Upper lobe of right lung (tissue), 1 donor: ENCODE results near the gene PACSIN1. TPM values are rescaled to one million over a fixed set of nuclear protein-coding genes. Genes with fewer than 3 reads are reported as not detected.

Source experiments
- ATAC-seq: fragments of 200-7000 bp; cut with Tn5 transposase; one replicate; pipeline ENCODE4 v1.9.1; 2020; ENCODE audit warnings: mild to moderate bottlenecking, moderate library complexity
- DNase-seq: peaks from one replicate; pipeline ENCODE4 v3.0.0-alpha.2; 2020
- H3K27ac ChIP-seq: fragments of 200-600 bp; one replicate; pipeline ENCODE4 v1.8.0; 2022
- H3K27me3 ChIP-seq: fragments of 200-600 bp; one replicate; pipeline ENCODE4 v1.8.0; 2022; ENCODE audit warnings: mild to moderate bottlenecking
- H3K36me3 ChIP-seq: fragments of 200-600 bp; one replicate; pipeline ENCODE4 v1.8.0; 2022
- H3K4me1 ChIP-seq: fragments of 200-600 bp; one replicate; pipeline ENCODE4 v1.8.0; 2022
- H3K4me3 ChIP-seq: fragments of 200-600 bp; one replicate; pipeline ENCODE4 v1.8.0; 2022; ENCODE audit warnings: mild to moderate bottlenecking
- H3K9me3 ChIP-seq: fragments of 200-600 bp; one replicate; pipeline ENCODE4 v1.8.0; 2022
- intact Hi-C: fragments of 100-400 bp; cut with DNase I; formaldehyde crosslinking; loops from one replicate; pipeline ENCODE4 v1.11.0; 2022
- long read RNA-seq: library from polyadenylated mRNA; unstranded; transcript quantifications from one replicate; pipeline ENCODE4 v2.0.0, GENCODE V29; 2021
- total RNA-seq: library from RNA; stranded (reverse); fragmentation: NEBNext Ultra II Directional; extraction: Animal tissue kit (Norgen Biotek cat#: 25700); gene quantifications from one replicate; pipeline ENCODE4 v1.2.1, GENCODE V29; 2021
- TF ChIP-seq, protein P1 (sequence below): fragments of 200-600 bp; IDR thresholded peaks from one replicate; pipeline ENCODE4 v1.8.0; 2022; ENCODE audit warnings: antibody characterized with exemption
- donor health status: DM: no; HTN: yes; CAD: no; lungs with severe emphysema.

The PACSIN1 gene
- total RNA-seq, result not detected
- long read RNA-seq, result 0 reads

DNA sequence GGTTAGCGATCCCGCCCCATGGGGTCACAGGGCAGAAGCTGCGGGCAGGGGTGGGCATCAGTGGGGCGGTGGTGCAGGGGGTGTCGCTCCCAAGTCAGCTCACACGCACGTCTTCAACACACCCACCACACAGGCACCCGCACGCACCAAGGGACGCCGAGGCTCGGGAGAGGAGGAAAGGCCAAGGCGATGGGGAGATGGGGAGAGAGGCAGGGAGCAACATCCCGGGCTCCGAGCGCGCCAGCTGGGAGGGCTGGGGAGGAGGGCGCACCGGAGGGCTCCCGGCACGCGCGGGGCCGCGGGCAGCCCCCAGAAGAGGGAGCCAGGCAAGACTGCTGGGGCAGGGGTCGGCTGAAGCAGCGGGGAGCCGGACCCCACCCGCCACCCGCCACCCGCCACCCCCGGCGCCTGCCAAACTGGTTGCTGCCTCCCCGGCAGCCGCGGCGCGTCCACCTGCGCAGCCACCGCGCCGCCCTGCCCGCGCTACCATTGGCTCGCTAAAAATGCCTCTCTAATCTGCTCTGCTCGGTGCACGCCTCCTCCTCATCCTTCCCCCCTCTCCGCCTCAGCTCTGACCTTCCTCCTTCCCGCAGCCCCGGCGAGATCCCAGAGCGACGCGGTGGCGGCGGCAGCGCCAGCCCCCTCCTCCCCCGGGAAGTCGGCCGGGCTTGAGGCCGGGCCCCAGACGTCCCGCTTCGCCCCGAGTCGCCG lies at the start of gene PACSIN1:
Gene PACSIN1 (plus strand): TSS at position 546 of the 711 bp plus-strand sequence. CDS start 60,230 bp downstream, outside the sequence.
- no peak for DNase-seq

GRCh38 chr6:34416877-34417371 lies 49.0 kb upstream of the PACSIN1 start:
- no peak for ATAC-seq
- H3K27ac ChIP-seq, result no peak overlapping the region
- TF ChIP-seq, protein P1, sequence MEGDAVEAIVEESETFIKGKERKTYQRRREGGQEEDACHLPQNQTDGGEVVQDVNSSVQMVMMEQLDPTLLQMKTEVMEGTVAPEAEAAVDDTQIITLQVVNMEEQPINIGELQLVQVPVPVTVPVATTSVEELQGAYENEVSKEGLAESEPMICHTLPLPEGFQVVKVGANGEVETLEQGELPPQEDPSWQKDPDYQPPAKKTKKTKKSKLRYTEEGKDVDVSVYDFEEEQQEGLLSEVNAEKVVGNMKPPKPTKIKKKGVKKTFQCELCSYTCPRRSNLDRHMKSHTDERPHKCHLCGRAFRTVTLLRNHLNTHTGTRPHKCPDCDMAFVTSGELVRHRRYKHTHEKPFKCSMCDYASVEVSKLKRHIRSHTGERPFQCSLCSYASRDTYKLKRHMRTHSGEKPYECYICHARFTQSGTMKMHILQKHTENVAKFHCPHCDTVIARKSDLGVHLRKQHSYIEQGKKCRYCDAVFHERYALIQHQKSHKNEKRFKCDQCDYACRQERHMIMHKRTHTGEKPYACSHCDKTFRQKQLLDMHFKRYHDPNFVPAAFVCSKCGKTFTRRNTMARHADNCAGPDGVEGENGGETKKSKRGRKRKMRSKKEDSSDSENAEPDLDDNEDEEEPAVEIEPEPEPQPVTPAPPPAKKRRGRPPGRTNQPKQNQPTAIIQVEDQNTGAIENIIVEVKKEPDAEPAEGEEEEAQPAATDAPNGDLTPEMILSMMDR, result no peak
- no peaks in the 10 kb centered on the region for H3K27me3 ChIP-seq
- peaks cover 6% of the 10 kb centered on the region for H3K4me1 ChIP-seq
- no peaks in the 10 kb centered on the region for H3K9me3 ChIP-seq
- H3K4me3 ChIP-seq, result no peak overlapping the region
- intact Hi-C loops, result loop anchor here (10.0 kb wide), 1 partner anchor 172 kb away; the partner anchor contains the start of gene SMIM29
- peaks cover 61% of the 10 kb centered on the region for H3K36me3 ChIP-seq
- no peak for DNase-seq

More for the DNA sequence above, at the start of gene PACSIN1:
- TF ChIP-seq, protein P1, result no peak
- ATAC-seq, result peak; percentile 67
- Histone ChIP-seq H3K9me3 (no peaks in the 10 kb centered on the region), H3K27ac (no peak within 1 kb of the TSS), H3K36me3 (no peaks in the 10 kb centered on the region), H3K4me3 (peak within 1 kb of the TSS; percentile 32), H3K27me3 (peaks cover 26% of the 10 kb centered on the region), H3K4me1 (no peaks in the 10 kb centered on the region)
- intact Hi-C loops, result no loop called here

- no peaks in the 10 kb centered on the region for H3K9me3 ChIP-seq
- TF ChIP-seq, protein P1, result no peak
- H3K4me1 ChIP-seq, result peaks cover 6% of the 10 kb centered on the region
- no peak for ATAC-seq
- no peak overlapping the region for H3K27ac ChIP-seq
- DNase-seq, result no peak
- H3K4me3 ChIP-seq, result no peak overlapping the region
- intact Hi-C loops, result loop anchor here (10.0 kb wide), 1 partner anchor 174 kb away; the partner anchor contains the start of gene SMIM29
- H3K36me3 ChIP-seq, result peaks cover 76% of the 10 kb centered on the region
- H3K27me3 ChIP-seq, result no peaks in the 10 kb centered on the region
These were observed 47.5 kb upstream of the PACSIN1 start for GRCh38 chr6:34418367-34418766.

DNA sequence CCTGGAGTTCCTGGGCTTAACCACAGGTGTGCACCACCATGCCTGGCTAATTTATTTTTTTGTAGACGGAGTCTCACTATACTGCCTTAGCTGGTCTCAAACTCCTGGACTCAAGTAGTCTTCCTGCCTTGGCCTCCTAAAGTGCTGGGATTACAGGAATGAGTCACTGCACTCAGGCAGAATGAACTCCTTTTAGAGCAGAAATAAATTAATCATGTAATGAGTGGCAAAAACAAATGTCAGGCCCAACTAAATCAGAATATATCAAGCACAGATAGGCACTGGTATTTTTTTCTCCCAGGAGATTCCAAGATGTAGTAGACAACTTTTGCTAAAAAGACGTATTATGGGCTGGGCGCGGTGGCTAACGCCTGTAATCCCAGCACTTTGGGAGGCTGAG lies 42.6 kb upstream of the PACSIN1 start:
- intact Hi-C loops, result no loop called here
- no peaks in the 10 kb centered on the region for H3K9me3 ChIP-seq
- H3K4me3 ChIP-seq, result no peak overlapping the region
- H3K36me3 ChIP-seq, result peaks cover 67% of the 10 kb centered on the region
- no peak for ATAC-seq
- DNase-seq, result no peak
- no peak overlapping the region for H3K27ac ChIP-seq
- TF ChIP-seq, protein P1, result no peak
- H3K27me3 ChIP-seq, result no peaks in the 10 kb centered on the region
- H3K4me1 ChIP-seq, result peaks cover 17% of the 10 kb centered on the region

GRCh38 chr6:34424200-34425131 lies 41.4 kb upstream of the PACSIN1 start:
- TF ChIP-seq, protein P1, result no peak
- peaks cover 54% of the 10 kb centered on the region for H3K36me3 ChIP-seq
- H3K27me3 ChIP-seq, result no peaks in the 10 kb centered on the region
- ATAC-seq (no peak), DNase-seq (no peak)
- intact Hi-C loops, result no loop called here
- peak overlapping the region; percentile 86 for H3K27ac ChIP-seq
- no peaks in the 10 kb centered on the region for H3K9me3 ChIP-seq
- peaks cover 17% of the 10 kb centered on the region for H3K4me1 ChIP-seq
- H3K4me3 ChIP-seq, result peak overlapping the region; percentile 92
